ENCODE results near the gene AGAP1.

AGAP1 gene

DNA sequence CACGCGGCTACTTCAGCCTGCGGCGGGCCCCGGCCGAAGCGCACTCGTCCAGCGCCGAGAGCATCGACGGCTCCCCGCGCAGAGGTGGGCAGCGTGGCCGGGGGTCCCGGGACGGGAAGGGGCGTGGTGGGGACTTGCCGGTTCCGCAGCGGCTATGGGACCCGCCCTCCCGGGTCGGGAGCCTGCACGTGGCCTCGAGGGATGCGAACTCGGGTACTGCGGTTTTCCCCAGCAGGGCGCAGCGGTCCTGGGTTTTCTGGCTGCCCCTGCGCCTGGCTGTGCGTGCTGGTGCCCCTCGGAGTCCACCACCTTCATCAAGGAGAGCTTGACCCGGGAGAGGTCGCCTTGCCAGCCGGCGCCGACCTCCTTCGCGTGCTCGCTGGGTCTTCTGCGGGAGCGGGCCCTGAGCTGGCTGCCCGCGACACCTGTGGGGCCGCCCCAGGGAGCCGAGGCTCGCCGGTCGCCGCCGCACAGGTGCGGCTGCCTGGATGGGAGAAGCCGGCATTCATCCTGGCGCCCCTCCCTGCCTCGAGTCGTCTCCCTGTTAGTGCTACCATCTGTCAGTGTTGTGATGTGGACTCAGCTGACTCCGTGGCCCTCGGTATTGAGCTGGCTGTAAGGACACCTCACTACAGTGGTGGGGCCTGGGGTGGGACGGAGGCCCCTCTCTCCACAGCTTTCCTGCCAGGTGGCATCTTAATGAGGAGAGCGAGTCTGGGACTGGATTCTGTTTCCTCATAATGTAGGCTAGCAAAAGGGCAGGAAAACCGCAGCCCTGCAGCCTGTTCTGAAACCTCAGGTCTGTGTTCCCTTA, 177.3 kb downstream of the AGAP1 start:
- DNase-seq = no peak

DNA sequence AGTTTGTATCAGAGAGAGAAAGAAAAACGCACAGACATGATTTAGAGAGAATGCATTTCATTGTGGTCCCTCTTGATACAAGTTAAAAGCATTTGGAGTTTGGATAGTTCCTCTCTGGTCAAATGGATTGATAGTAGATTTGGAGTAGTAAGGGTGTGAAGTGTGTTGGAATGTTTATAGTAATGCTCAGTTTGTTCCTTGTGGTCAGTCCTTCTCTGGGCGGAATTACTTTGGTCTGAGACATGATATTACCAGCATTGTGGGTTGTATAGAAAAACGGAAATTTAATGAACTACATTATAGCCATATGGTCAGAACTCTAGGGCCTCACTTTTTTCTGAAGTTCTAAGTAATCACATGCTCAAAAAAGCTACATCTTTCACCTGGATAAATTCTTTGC, 178.9 kb downstream of the AGAP1 start:
- DNase-seq = no peak

DNA sequence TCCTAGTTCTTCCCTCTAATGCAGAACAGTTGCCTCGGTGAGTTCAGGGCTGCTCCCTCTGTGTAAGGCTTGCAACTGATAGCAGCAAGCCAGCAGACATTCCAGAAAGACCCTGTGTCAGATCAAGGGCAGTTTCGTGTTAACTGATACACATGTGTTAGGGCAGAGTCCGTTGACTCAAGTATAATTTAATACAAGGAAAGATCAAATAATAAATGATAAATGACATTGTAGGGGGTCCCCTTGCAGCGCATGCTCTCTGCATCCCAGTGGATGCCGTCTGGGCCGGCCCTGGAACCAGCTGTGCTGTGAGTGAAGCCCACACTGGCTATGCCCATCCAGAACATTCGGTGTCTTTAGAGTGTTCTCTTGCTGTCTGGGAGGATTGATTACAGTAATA, 180.3 kb downstream of the AGAP1 start:
- no peak for DNase-seq

DNA sequence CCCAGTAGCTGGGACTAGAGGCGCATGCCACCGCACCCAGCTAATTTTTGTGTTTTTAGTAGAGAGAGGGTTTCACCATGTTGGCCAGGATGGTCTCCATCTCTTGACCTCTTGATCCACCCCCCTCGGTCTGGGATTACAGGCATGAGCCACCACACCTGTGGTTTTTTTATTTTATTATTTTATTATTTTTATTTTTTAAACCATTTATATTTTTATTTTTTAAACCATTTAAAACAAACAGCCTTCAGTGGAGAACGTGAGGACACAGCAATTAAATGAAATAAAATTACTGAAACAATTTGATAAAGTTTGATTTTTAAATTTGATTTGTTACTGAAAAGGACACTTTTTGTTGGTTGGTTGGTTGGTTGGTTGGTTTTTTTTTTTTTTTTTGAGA, 181.0 kb downstream of the AGAP1 start:
- DNase-seq = no peak

DNA sequence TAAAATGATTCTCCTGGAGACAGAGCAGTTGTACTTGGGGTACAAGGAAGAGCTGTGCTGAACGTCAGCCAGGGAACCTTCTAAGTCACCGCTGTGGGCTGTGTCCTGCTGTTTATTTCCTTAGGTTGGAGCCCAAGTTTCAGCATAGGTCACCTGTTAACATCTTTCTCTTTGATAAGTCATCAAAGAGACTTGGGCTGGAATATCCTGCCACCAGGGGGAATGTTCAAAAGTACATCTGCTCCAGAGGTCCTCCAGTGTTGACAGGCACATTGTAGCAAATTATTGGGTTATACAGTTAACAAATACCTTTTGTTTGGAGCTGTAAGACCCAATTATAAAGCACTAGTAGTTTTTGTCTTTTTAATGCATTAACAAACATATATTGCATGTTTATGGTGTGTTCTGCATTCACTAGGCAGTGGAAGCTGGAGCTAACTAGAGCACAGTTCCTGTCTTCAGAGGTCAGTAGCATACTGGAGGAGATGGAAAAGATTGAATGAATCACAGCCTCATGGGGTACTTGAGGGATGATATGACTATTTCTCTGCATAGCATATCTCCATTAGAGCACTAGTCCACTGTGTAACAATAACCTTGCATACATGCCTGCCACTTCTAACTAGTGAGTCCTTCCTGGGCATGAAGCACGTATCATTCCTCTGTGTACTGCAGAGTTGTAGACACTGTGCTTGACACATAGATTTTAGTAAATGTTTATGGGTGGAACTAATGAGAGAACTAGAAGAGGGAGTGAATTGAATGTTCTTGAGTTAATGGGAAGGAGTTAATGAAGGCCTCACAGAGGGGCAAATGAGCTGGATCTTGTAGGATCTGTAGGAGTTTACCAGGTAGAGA, 182.1 kb downstream of the AGAP1 start:
- no peak for DNase-seq

DNA sequence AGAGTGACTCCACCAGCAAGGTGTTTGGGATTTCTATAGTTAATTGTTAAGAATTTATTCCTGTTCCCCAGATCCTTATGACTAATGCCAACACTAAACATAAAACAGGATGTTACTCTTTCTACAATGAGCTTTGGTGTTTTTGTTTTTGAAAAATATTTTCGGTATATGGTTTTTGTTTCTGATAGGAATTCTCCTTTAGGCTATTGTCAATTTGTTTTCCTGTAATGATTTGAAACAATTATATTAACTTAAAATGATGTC, 182.6 kb downstream of the AGAP1 start:
- no peak for DNase-seq

DNA sequence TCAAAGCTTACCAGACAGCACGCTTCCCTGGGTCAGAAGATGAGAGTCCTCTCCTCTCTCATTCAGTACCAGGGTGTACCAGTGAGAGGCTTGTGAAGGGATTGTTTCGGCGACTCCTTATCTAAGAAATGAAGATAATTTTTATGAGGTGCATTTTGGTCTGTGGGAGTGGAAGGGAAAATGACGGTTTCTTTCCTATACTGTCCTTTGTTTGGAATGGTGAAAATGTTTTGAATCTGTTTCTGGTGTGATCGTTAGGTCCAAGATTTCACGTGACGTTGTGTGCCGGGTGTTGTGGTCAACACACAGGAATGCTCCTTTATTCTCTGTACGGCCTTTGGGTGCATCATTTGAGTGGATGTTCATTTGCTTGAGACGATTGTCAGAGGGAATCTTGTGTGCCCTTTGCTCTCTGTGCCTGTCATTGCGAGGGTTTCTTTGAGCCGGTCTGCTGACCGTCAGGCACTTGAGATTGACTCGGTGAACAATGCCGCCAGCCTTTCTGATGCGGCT, 183.5 kb downstream of the AGAP1 start:
- DNase-seq = no peak

DNA sequence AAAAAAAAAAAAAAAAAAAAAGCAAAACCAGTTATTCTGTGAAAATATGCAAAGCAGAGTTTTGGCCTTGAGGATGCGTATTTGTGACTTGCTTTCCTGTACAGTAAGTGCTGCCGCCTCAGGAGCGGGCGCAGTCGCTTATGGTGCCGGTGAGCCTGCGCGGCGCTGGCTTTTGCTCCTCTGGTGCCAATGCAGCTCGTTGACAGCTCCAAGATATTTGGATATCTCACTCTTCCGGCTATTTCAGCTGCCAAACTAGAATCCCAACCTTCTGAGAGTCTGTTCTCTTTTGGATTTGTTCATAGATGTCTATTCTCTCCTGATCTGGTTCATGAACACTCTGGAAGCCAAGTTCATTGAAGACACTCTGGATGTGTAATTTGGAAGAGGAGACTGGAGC, 184.1 kb downstream of the AGAP1 start:
- no peak for DNase-seq

DNA sequence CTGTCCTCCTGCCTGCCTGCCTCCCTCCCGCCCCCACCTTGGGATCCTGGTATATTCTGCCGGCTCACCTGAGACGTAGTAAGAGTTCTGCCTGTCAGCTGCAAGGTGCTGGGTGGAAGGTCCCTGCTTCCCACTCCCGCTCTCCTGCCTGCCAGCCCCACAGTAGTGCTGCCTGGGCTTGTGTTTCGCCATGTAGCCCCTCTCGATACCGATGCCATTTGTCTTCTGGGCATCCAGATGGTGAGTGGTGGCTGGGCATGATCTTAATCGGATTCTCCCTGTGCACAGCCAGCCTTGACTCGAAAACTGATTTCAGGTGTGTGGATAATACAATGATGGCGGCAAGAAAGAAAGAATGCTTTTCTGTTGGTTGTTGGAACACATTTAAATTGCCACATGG, 184.9 kb downstream of the AGAP1 start:
- no peak for DNase-seq

DNA sequence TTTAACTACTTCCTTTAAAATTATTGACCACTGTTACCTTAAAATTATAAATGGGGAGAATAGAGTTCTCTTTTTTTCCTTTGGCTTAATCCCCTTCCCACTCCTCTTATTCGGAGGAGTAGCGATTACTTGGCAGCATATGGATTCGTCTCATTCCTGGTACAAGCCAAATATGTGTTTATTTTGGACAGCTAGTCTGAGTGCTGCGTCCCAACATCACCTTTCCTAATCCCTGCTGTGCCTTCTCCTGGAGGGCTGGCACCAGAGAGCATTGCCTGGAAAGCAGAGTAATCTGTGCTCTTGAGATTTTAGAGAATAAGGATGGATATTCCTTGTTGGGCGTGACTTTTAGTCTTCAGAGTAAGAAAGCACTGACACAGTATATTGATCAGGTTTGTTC, 185.6 kb downstream of the AGAP1 start:
- no peak for DNase-seq

DNA sequence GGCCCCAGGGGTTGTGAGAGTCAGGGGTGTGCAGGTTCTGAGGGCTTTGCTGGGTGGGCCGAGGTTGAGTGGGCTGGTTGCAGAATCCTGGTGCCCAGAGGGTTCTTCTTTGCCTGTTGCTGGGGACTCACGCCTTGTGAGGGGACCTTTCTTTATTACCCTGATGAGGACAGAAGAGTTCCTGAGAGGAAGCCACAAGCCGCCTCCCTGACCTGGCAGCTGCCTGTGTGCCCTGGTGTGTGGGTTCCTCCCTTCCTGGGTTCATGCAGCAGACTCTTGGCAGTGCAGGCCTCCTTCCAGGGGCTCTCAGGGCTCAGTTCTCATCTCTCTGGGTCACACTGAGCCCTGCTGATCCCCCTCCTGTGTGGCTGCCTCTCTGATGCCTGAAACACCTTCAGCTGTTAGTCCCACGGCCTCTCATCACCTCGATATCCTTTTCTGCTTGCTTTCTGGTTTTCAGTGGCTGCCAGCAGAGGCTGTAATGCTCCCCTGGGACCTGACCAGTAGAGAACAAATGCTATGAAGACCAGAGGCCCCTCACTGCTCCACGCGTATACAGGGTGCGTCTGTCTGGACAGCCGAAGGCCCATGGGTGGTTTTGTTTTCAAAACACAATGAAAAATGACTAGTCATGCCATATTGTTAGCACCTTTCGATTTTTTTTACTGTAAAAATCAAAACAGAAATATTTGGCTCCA, 191.3 kb downstream of the AGAP1 start:
- no peak for DNase-seq

DNA sequence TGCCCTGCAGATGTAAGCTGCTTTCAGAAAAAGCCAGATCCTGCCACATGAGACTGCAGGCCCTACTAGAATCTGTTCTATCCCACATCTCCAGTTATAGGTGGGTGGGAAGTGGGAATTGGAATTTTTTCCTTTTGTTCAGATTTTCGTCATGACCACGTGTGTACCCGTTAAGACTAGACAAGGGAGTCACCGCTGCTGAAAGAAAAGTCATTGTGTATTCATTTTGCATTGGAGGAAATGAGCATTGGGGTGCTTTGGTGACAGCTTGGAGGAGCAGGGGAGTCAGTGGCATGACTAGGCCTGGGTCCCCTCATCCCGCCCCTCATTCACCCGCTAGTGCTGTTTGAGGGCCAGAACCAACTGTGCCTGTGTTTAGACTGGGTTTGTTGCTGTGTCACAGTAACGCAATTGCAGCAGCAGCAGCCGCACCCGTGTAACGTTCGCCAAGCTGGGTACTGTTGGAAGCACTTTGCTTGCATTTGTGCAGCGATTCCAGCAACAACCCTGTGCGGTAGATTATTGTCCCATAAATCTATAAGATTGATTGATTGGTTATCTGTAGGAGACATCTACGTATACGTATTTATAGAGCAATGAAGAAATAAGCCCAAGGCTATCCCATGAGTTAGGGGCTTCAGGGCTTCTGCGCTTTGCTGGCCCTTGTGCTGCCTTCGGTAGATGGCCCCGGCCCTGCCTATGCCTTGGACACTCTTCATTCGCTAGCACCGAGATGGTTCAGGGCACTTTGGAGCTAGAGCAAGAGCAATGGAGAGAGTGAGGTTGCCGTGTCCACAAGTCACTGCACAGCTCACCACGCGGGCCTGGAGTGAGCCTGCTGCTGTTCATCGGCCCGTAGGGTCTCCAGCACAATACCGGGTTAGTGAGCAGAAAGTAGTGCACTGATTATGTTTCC, 194.9 kb downstream of the AGAP1 start:
- DNase-seq = no peak

DNA sequence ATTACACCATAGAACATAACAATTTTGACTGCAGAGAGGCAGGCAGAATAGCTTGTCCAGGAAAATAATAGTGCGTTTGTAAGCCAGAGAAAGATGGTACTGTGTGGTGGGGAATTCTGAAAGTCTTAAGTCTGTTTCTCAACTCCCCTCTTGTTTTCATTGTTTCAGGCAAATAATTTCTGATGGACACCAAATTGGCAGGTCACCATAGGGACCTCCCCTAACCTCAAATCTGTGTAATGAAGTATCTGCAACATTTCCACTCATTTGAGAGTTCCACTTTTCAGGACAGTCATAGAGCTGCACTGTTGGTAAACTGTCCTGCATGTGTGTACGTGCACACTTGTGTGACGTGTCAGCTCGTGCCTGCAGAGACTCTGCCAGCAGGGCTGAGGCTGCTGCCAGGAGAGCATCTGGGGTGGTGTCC, 195.6 kb downstream of the AGAP1 start:
- DNase-seq = no peak

DNA sequence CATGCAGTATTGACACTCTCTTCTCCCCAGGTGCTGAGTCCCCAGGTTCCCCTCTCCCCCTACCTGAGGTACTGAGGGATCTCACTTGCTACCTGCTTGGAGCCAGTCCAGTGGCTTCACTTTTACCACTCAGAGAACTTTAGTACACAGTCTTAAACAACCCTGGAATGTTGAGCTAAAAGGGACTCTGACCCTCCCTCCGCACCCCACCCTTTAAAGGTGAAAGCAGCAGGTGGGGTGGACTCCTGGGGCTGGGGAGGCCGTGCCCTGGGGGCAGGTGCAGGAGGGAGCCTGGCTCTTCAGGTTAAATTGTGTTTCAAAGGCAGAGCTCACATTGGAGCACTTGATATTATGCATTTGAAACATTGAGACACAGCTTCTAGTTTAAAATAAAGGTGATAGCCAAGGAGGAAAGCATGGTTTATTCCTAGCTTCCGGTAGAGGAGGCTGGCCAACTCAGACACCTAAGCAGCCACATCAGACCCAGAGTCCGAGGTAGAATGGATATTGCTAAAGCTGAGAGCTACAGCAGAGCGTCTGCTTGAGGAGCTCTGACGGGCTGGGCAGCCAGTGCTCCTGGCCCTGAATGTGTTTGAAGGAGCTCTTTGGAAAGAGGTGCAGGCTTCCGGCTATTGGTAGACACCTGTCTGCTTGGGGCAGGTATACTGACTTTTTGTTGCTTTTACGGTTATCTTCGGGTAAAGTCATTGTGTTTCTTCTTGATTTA, 196.4 kb downstream of the AGAP1 start:
- DNase-seq = no peak

DNA sequence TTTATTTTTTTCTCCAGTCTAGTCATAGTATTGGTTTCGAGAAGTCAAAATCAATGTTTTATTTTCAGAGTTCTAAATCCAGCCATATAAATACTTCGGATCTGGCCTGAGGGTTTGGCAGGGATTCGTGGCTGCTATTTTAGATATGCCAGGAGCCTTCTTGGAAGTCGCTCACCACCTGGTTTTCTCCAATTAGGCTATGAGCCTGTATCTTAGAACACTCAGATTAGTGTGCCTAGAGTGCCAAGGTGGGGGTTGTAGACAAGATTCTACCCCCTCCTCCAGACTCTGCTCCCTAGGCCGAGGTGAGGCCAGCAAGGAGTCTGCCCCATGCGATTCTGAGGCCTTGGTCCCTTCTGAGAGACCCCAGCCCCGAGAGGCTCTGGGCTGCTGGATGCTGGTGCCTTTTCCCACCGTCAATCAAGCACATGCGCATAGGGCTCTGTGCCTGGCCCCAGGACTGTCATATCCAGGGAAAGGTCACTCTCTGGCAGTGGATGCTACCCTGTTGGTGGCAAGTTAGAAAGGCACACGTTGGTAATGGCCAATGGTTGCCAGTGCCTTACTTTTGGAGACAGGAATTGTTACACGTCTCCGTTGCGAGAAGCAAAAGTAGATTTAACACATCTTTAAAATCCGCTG, 197.1 kb downstream of the AGAP1 start:
- no peak for DNase-seq

DNA sequence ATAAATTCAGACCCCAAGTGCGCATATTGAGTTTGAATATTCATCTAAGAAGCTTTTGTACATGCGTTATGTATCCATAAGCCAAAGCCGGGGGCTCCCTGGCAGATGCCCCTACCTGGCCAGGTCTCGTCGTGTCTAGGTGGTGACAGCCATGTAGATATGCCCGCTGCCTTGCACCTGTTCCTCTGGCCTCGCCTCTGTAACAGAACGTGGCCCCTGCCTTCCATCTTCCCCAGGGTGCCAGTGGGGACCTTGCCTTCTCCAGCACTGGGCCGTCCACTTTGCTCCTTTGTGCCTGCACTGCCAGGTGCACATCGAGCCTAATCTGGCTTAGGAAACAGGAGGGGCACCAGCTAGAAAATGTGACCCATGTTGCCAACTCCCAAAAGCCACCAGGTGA, 198.2 kb downstream of the AGAP1 start:
- no peak for DNase-seq

DNA sequence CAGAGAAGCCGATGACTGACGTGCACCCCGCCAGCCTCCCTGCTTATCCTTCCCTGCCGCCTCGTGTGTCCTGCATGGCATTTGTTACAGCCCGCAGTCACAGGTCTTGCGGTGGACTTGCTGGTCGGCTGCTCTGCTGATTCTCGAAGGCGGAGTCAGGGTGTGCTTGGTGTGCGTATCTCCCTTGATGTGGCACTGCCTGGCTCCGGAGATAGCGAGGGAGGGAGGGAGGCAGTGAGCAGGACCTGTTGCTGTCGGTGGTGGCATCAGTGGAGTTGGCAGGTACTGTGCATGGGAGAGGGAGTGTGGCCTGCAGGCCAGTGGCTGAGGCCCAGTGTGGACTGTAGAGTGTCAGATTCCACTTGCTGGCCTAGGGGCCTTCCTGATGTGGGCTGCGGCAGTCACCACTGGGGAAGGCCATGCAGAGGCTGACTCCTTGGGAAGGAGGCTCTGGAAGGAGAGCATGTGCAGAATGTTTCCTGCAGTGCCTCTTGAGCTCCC, 198.9 kb downstream of the AGAP1 start:
- DNase-seq = no peak

DNA sequence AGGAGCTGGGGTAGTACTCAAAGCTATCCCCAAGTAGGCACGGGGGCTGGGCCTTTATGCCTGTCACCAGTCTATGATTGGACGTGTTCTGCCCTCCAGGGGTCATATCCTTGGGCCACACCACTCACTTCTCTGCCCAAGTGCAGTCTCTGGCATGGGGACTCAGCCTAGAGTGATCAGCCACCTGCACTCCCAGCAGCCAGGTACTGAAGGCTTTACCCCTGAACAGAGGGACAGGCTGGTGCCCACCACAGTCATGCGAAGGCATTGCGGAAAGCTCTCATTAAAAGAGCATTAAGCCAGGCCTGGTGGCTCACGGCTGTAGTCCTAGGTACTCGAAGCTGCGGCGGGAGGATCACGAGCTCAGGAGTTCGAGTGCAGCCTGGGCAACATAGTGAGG, 199.4 kb downstream of the AGAP1 start:
- no peak for DNase-seq

DNA sequence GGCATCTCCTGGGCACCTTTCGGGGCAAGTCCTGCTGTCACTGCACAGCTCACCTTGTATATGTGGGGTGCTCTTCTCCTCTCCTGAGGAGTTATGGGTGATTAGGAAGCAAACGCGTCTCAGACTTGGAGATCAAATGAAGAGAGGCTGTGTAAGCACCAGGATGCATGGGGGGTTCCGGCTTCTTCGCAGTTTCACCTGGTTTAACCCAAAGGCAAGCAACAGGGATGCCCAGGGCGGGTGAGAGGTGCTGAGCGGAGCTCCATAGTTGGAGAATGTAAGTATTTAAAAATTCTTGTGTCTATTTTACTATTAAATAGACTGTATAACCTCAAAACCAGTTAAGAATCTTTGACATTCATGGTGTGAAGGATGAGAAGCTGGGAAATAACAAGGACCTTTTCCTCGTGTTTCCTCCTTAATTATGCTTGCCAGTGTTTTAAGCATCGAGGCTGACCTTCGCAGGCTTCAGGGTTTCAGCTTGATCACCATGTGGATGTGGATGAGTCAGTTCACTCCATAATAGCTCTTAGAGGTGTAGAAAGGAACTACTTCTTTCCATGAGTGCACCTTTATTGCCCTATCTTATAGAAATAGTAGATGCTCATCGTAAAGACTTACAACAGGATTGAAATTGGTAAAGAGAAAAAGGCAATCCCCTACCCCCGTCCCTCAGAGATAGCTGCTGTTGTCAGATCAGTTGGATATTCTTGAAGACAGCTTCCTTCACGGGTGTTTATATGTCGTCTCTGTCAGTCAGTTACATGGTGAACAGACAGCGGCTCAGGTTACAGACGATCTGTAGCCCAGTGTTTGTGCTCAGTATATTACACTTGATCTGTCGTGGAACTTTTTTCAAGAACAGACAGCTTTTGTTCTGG, 201.1 kb downstream of the AGAP1 start:
- no peak for DNase-seq

DNA sequence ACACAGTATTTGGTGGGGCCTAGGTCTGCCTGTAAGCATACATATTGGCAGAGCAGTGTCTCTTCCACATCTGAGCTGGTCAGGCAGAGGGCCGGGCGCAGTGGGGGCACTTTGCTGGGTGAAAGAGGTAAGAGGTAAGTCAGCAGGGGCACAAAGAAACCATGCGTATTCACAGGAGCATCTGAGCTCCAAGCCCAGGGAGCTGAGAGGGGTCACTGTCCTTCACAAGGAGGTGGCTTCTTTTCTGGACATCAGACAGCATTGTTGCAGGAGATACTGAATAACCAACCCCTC, 201.7 kb downstream of the AGAP1 start:
- no peak for DNase-seq

Measured in activated effector memory CD4-positive, alpha-beta T cell treated with Interleukin-2 at 50 U/mL for 16 hours (primary cell).